Measurements from ENCODE around the gene LHFPL5. TPM values are rescaled to one million over a fixed set of nuclear protein-coding genes. Genes with fewer than 3 reads are reported as not detected.

Gene LHFPL5
- total and polyA plus RNA-seq, 2 of the 13 experiments (the other 11 are each of a cell fraction or from before 2014, with no cell fraction given): 0.03 TPM; not detected in 1

- TF ChIP-seq SP2 (CRISPR knock-in tag; IDR thresholded peaks at IDR 0.05) (peak; percentile 28; the same call in 1 of the 2 replicates), SNRNP70 (IDR thresholded peaks at IDR 0.05; ENCODE audit: low read depth, low read length) (no peak), ZNF563 (CRISPR knock-in tag; IDR thresholded peaks at IDR 0.05) (peak; percentile 99), SP140L (CRISPR knock-in tag; IDR thresholded peaks at IDR 0.05; ENCODE audit: borderline replicate concordance) (peak; percentile 99; the same call in 1 of the 2 replicates), ZKSCAN8 (CRISPR knock-in tag; IDR thresholded peaks at IDR 0.05; ENCODE audit: borderline replicate concordance) (peak; percentile 90), MTF2 (CRISPR knock-in tag; IDR thresholded peaks at IDR 0.05; ENCODE audit: borderline replicate concordance) (peak; percentile 99), ZNF335 (CRISPR knock-in tag; IDR thresholded peaks at IDR 0.05) (peak; percentile 95), JUND (CRISPR knock-in tag; IDR thresholded peaks at IDR 0.05) (0 out of 2 replicates have a peak, but pooled peaks have one; percentile 26), ZMAT3 (CRISPR knock-in tag; conservative IDR thresholded peaks at IDR 0.05) (peak; percentile 100), ZNF567 (CRISPR knock-in tag; IDR thresholded peaks at IDR 0.05; ENCODE audit: borderline replicate concordance) (peak; percentile 45; the same call in 1 of the 2 replicates), ZBED4 (CRISPR knock-in tag; IDR thresholded peaks at IDR 0.05; ENCODE audit: borderline replicate concordance) (peak; percentile 98), ISL2 (CRISPR knock-in tag; IDR thresholded peaks at IDR 0.05) (peak; percentile 92), ZNF782 (CRISPR knock-in tag; IDR thresholded peaks at IDR 0.05; ENCODE audit: borderline replicate concordance) (peak; percentile 97), SRF (IDR thresholded peaks at IDR 0.05; ENCODE audit: low read depth, low read length) (no peak), ZNF3 (CRISPR knock-in tag; IDR thresholded peaks at IDR 0.05) (peak; percentile 79), ZNF891 (CRISPR knock-in tag; IDR thresholded peaks at IDR 0.05) (peak; percentile 100), HDAC1 (CRISPR knock-in tag; IDR thresholded peaks at IDR 0.05) (peak; percentile 88)
- TF ChIP-seq, protein P1, sequence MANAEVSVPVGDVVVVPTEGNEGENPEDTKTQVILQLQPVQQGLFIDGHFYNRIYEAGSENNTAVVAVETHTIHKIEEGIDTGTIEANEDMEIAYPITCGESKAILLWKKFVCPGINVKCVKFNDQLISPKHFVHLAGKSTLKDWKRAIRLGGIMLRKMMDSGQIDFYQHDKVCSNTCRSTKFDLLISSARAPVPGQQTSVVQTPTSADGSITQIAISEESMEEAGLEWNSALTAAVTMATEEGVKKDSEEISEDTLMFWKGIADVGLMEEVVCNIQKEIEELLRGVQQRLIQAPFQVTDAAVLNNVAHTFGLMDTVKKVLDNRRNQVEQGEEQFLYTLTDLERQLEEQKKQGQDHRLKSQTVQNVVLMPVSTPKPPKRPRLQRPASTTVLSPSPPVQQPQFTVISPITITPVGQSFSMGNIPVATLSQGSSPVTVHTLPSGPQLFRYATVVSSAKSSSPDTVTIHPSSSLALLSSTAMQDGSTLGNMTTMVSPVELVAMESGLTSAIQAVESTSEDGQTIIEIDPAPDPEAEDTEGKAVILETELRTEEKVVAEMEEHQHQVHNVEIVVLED (CRISPR knock-in tag; IDR thresholded peaks at IDR 0.05; ENCODE audit: borderline replicate concordance): peak; percentile 53; the same call in 1 of the 2 replicates
- TF ChIP-seq, protein P2, sequence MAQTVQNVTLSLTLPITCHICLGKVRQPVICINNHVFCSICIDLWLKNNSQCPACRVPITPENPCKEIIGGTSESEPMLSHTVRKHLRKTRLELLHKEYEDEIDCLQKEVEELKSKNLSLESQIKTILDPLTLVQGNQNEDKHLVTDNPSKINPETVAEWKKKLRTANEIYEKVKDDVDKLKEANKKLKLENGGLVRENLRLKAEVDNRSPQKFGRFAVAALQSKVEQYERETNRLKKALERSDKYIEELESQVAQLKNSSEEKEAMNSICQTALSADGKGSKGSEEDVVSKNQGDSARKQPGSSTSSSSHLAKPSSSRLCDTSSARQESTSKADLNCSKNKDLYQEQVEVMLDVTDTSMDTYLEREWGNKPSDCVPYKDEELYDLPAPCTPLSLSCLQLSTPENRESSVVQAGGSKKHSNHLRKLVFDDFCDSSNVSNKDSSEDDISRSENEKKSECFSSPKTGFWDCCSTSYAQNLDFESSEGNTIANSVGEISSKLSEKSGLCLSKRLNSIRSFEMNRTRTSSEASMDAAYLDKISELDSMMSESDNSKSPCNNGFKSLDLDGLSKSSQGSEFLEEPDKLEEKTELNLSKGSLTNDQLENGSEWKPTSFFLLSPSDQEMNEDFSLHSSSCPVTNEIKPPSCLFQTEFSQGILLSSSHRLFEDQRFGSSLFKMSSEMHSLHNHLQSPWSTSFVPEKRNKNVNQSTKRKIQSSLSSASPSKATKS (CRISPR knock-in tag; IDR thresholded peaks at IDR 0.05): no peak; the same call in 1 of the 2 replicates
- TF ChIP-seq, protein P3, sequence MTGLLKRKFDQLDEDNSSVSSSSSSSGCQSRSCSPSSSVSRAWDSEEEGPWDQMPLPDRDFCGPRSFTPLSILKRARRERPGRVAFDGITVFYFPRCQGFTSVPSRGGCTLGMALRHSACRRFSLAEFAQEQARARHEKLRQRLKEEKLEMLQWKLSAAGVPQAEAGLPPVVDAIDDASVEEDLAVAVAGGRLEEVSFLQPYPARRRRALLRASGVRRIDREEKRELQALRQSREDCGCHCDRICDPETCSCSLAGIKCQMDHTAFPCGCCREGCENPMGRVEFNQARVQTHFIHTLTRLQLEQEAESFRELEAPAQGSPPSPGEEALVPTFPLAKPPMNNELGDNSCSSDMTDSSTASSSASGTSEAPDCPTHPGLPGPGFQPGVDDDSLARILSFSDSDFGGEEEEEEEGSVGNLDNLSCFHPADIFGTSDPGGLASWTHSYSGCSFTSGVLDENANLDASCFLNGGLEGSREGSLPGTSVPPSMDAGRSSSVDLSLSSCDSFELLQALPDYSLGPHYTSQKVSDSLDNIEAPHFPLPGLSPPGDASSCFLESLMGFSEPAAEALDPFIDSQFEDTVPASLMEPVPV (CRISPR knock-in tag; IDR thresholded peaks at IDR 0.05): peak; percentile 96
These were observed at the start of gene LHFPL5 (continued) for GRCh38 chr6:35804996-35805736.
